Mesothelial cell of epicardium (in vitro differentiated cells): ENCODE results near the gene ARL6IP5. TPM values are rescaled to one million over a fixed set of nuclear protein-coding genes. Genes with fewer than 3 reads are reported as not detected.

Source experiments
- DNase-seq, 2 experiments: peaks; one replicate each; pipeline ENCODE4 v3.0.0; 2021; ENCODE audit warnings: low spot score in 2 of 2; ENCODE audit not compliant: unreplicated experiment in 2 of 2
- H3K27ac Mint-ChIP-seq: 2 replicates; pipeline ENCODE4 v1.8.0; 2021; ENCODE audit warnings: mixed read lengths
- H3K27me3 Mint-ChIP-seq: 2 replicates; pipeline ENCODE4 v1.8.0; 2021; ENCODE audit warnings: low read depth, mixed read lengths
- H3K36me3 Mint-ChIP-seq: 2 replicates; pipeline ENCODE4 v1.8.0; 2021; ENCODE audit warnings: mixed read lengths
- H3K4me1 Mint-ChIP-seq: 2 replicates; pipeline ENCODE4 v1.8.0; 2021; ENCODE audit warnings: mixed read lengths
- H3K4me3 Mint-ChIP-seq: 2 replicates; pipeline ENCODE4 v1.8.0; 2021; ENCODE audit warnings: mild to moderate bottlenecking, moderate library complexity, mixed read lengths
- H3K9me3 Mint-ChIP-seq: 2 replicates; pipeline ENCODE4 v1.8.0; 2021; ENCODE audit warnings: mixed read lengths
- total RNA-seq: library from RNA; stranded (reverse); gene quantifications from 3 replicates; pipeline ENCODE4 v1.2.1, GENCODE V29; 2021
- TF ChIP-seq, protein P1 (sequence below): fragments of 200-600 bp; sonication (generic); IDR thresholded peaks from one replicate; pipeline ENCODE4 v1.5.0; 2021; ENCODE audit warnings: antibody characterized with exemption; ENCODE audit not compliant: unreplicated experiment

ARL6IP5 gene
- total RNA-seq, 1 donor from 2014 or later, result 48.9 TPM

DNA sequence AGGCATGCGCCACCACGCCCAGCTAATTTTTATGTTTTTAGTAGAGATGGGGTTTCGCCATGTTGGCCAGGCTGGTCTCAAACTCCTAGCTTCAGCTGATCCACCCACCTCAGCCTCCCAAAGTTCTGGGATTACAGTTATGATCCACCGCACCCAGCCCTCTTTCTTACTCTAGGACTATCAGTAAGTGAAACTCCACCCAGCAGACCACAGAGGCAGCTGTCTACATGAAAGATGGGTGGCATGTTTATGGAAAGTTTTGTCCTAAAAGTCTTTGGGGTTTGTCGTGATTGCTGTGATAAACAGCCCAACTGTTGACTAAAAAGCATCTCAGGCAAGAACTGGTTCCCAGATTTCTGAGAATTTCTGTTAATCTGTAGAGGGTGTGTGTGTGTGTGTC is 10.9 kb downstream of the ARL6IP5 start:
- DNase-seq, result no peak
- TF ChIP-seq, protein P1, sequence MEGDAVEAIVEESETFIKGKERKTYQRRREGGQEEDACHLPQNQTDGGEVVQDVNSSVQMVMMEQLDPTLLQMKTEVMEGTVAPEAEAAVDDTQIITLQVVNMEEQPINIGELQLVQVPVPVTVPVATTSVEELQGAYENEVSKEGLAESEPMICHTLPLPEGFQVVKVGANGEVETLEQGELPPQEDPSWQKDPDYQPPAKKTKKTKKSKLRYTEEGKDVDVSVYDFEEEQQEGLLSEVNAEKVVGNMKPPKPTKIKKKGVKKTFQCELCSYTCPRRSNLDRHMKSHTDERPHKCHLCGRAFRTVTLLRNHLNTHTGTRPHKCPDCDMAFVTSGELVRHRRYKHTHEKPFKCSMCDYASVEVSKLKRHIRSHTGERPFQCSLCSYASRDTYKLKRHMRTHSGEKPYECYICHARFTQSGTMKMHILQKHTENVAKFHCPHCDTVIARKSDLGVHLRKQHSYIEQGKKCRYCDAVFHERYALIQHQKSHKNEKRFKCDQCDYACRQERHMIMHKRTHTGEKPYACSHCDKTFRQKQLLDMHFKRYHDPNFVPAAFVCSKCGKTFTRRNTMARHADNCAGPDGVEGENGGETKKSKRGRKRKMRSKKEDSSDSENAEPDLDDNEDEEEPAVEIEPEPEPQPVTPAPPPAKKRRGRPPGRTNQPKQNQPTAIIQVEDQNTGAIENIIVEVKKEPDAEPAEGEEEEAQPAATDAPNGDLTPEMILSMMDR, result no peak
- Mint-ChIP-seq H3K4me3 (no peak overlapping the region), H3K36me3 (peaks cover 10% of the 10 kb centered on the region), H3K27ac (peak overlapping the region; percentile 70), H3K27me3 (no peaks in the 10 kb centered on the region), H3K4me1 (peaks cover 16% of the 10 kb centered on the region), H3K9me3 (no peaks in the 10 kb centered on the region)

- DNase-seq, result no peak
- Mint-ChIP-seq H3K4me3 (no peak overlapping the region), H3K4me1 (peaks cover 16% of the 10 kb centered on the region), H3K36me3 (peaks cover 10% of the 10 kb centered on the region), H3K27ac (no peak overlapping the region), H3K27me3 (no peaks in the 10 kb centered on the region), H3K9me3 (no peaks in the 10 kb centered on the region)
- TF ChIP-seq, protein P1, result no peak
These were observed 11.6 kb downstream of the ARL6IP5 start for GRCh38 chr3:69096299-69096698.

GRCh38 chr3:69097407-69098086 is 12.8 kb downstream of the ARL6IP5 start:
- Mint-ChIP-seq H3K4me3 (no peak overlapping the region), H3K4me1 (peaks cover 7% of the 10 kb centered on the region), H3K36me3 (peaks cover 20% of the 10 kb centered on the region), H3K9me3 (no peaks in the 10 kb centered on the region), H3K27me3 (no peaks in the 10 kb centered on the region), H3K27ac (no peak overlapping the region)
- DNase-seq, result no peak
- TF ChIP-seq, protein P1, result no peak

- Mint-ChIP-seq H3K27me3 (no peaks in the 10 kb centered on the region), H3K4me1 (peaks cover 11% of the 10 kb centered on the region), H3K27ac (no peak overlapping the region), H3K9me3 (no peaks in the 10 kb centered on the region), H3K36me3 (peaks cover 33% of the 10 kb centered on the region), H3K4me3 (no peak overlapping the region)
- TF ChIP-seq, protein P1, result no peak
- DNase-seq, result no peak
These were observed 14.8 kb downstream of the ARL6IP5 start for GRCh38 chr3:69099576-69099975.

- TF ChIP-seq, protein P1, result no peak
- H3K27me3 Mint-ChIP-seq, result no peaks in the 10 kb centered on the region
- no peak overlapping the region for H3K4me3 Mint-ChIP-seq
These were observed 17.6 kb downstream of the ARL6IP5 start for GRCh38 chr3:69102384-69102783.

More at GRCh38 chr3:69102384-69102783, 17.6 kb downstream of the ARL6IP5 start:
- Mint-ChIP-seq H3K27ac (peak overlapping the region; percentile 9), H3K36me3 (peaks cover 31% of the 10 kb centered on the region), H3K9me3 (no peaks in the 10 kb centered on the region), H3K4me1 (peaks cover 11% of the 10 kb centered on the region)
- DNase-seq, result no peak
